ENCODE data around the gene UBE3D.
A peak's percentile ranks its signal among the peaks of the same experiment; 100 is the strongest.
"Not testable (repeated sequence)": the region's sequence is repeated elsewhere in the genome, so short reads cannot be mapped to it uniquely, and the experiment has no call there.

The UBE3D gene

GRCh38 chr6:83053678-83054077 is 12.0 kb downstream of the UBE3D start:
- DNase-seq = no peak

- no peak for DNase-seq
Observed at GRCh38 chr6:83051377-83052172, 14.1 kb downstream of the UBE3D start.

GRCh38 chr6:83047065-83047754 is 18.4 kb downstream of the UBE3D start:
- DNase-seq = peak; percentile 15

- no peak for DNase-seq
Observed at GRCh38 chr6:83044091-83044768, 21.4 kb downstream of the UBE3D start.

- no peak for DNase-seq
Observed at GRCh38 chr6:83042467-83043053, 23.1 kb downstream of the UBE3D start.

GRCh38 chr6:83038246-83038645 is 27.4 kb downstream of the UBE3D start:
- DNase-seq = no peak

GRCh38 chr6:83031689-83032088 is 34.0 kb downstream of the UBE3D start:
- DNase-seq = no peak

- DNase-seq = no peak
Observed at GRCh38 chr6:83019741-83020140, 45.9 kb downstream of the UBE3D start.

GRCh38 chr6:83011131-83011530 is 54.5 kb downstream of the UBE3D start:
- not testable (repeated sequence) for DNase-seq

GRCh38 chr6:83008626-83009025 is 57.0 kb downstream of the UBE3D start:
- DNase-seq = no peak

GRCh38 chr6:83006270-83006905 is 59.3 kb downstream of the UBE3D start:
- DNase-seq = no peak

- no peak for DNase-seq
Observed at GRCh38 chr6:82996156-82996555, 69.5 kb downstream of the UBE3D start.

- no peak for DNase-seq
Observed at GRCh38 chr6:82995066-82995465, 70.6 kb downstream of the UBE3D start.

GRCh38 chr6:82989736-82990290 is 75.8 kb downstream of the UBE3D start:
- DNase-seq = no peak

- no peak for DNase-seq
Observed at GRCh38 chr6:82988930-82989351, 76.7 kb downstream of the UBE3D start.

- no peak for DNase-seq
Observed at GRCh38 chr6:82987951-82988350, 77.7 kb downstream of the UBE3D start.

- no peak for DNase-seq
Observed at GRCh38 chr6:82987416-82987815, 78.2 kb downstream of the UBE3D start.

- DNase-seq = no peak
Observed at GRCh38 chr6:82984720-82985119, 80.9 kb downstream of the UBE3D start.

GRCh38 chr6:82980086-82980485 is 85.6 kb downstream of the UBE3D start:
- DNase-seq = no peak

GRCh38 chr6:82979657-82980056 is 86.0 kb downstream of the UBE3D start:
- no peak for DNase-seq

- DNase-seq = no peak
Observed at GRCh38 chr6:82978362-82978945, 87.2 kb downstream of the UBE3D start.

- DNase-seq = no peak
Observed at GRCh38 chr6:82976179-82976578, 89.5 kb downstream of the UBE3D start.

All from DMS79 (cell line).